H9 (cell line): ENCODE results near the gene INPP5A. TPM values are rescaled to one million over a fixed set of nuclear protein-coding genes. Genes with fewer than 3 reads are reported as not detected.

Experiments used
- DNase-seq: peaks from one replicate; pipeline ENCODE4 v3.0.0-alpha.2; 2017
- H2AFZ ChIP-seq: one replicate; pipeline ENCODE4 v1.6.1; 2013; ENCODE audit warnings: mild to moderate bottlenecking, low read length, control low read depth, moderate library complexity
- H2AK5ac ChIP-seq: 2 replicates; pipeline ENCODE4 v1.6.1; 2013; ENCODE audit warnings: low read length, control low read depth, mixed read lengths; ENCODE audit not compliant: insufficient read length
- H2BK120ac ChIP-seq: one replicate; pipeline ENCODE4 v1.6.1; 2013; ENCODE audit warnings: low read depth, mild to moderate bottlenecking, low read length, control low read depth, inconsistent platforms; ENCODE audit not compliant: poor library complexity, severe bottlenecking
- H2BK12ac ChIP-seq: 2 replicates; pipeline ENCODE4 v1.6.1; 2013; ENCODE audit warnings: low read length, control low read depth, mixed read lengths, low read depth; ENCODE audit not compliant: insufficient read length
- H2BK15ac ChIP-seq: 2 replicates; pipeline ENCODE4 v1.6.1; 2013; ENCODE audit warnings: low read depth, low read length, control low read depth
- H2BK20ac ChIP-seq: one replicate; pipeline ENCODE4 v1.6.1; 2013; ENCODE audit warnings: low read depth, mild to moderate bottlenecking, low read length, control low read depth, inconsistent platforms; ENCODE audit not compliant: poor library complexity, severe bottlenecking
- H2BK5ac ChIP-seq: 2 replicates; pipeline ENCODE4 v1.6.1; 2013; ENCODE audit warnings: low read length, control low read depth, mixed read lengths; ENCODE audit not compliant: insufficient read length
- H3K14ac ChIP-seq: 2 replicates; pipeline ENCODE4 v1.6.1; 2013; ENCODE audit warnings: low read length, control low read depth; ENCODE audit not compliant: insufficient read depth
- H3K18ac ChIP-seq: 2 replicates; pipeline ENCODE4 v1.6.1; 2013; ENCODE audit warnings: low read depth, mild to moderate bottlenecking, mixed read lengths, low read length, control low read depth; ENCODE audit not compliant: insufficient read length
- H3K23ac ChIP-seq: 2 replicates; pipeline ENCODE4 v1.6.1; 2013; ENCODE audit warnings: low read length, control low read depth, mixed read lengths, low read depth; ENCODE audit not compliant: insufficient read length
- H3K23me2 ChIP-seq: 2 replicates; pipeline ENCODE4 v1.6.1; 2013; ENCODE audit warnings: low read depth, mild to moderate bottlenecking, mixed read lengths, low read length, control low read depth; ENCODE audit not compliant: insufficient read length, poor library complexity, severe bottlenecking
- H3K27ac ChIP-seq: 2 replicates; pipeline ENCODE4 v1.5.1; 2013; ENCODE audit warnings: low read length, control low read depth, mixed read lengths, low read depth; ENCODE audit not compliant: insufficient read length
- H3K27me3 ChIP-seq: 2 replicates; pipeline ENCODE4 v1.6.1; 2013; ENCODE audit warnings: low read length, control low read depth, inconsistent platforms; ENCODE audit not compliant: insufficient read depth
- H3K4ac ChIP-seq: 2 replicates; pipeline ENCODE4 v1.6.1; 2013; ENCODE audit warnings: low read depth, mild to moderate bottlenecking, control low read depth, inconsistent platforms, low read length, moderate library complexity
- H3K4me1 ChIP-seq: 2 replicates; pipeline ENCODE4 v1.6.1; 2013; ENCODE audit warnings: low read length, control low read depth, inconsistent platforms; ENCODE audit not compliant: insufficient read depth
- H3K4me2 ChIP-seq: 2 replicates; pipeline ENCODE4 v1.6.1; 2013; ENCODE audit warnings: low read length, control low read depth, mixed read lengths; ENCODE audit not compliant: insufficient read length, insufficient read depth
- H3K56ac ChIP-seq: 2 replicates; pipeline ENCODE4 v1.6.1; 2013; ENCODE audit warnings: low read depth, mild to moderate bottlenecking, mixed read lengths, low read length, control low read depth; ENCODE audit not compliant: insufficient read length
- H3K79me1 ChIP-seq: 2 replicates; pipeline ENCODE4 v1.6.1; 2013; ENCODE audit warnings: low read depth, mild to moderate bottlenecking, moderate library complexity, low read length, control low read depth, inconsistent platforms; ENCODE audit not compliant: insufficient read depth, poor library complexity, severe bottlenecking
- H3K79me2 ChIP-seq: 2 replicates; pipeline ENCODE4 v1.6.1; 2013; ENCODE audit warnings: low read length, control low read depth, inconsistent platforms; ENCODE audit not compliant: insufficient read depth
- H3K9ac ChIP-seq: 2 replicates; pipeline ENCODE4 v1.6.1; 2013; ENCODE audit warnings: low read length, control low read depth, mixed read lengths; ENCODE audit not compliant: insufficient read length; ENCODE audit errors: extremely low read depth
- H3K9me3 ChIP-seq: one replicate; pipeline ENCODE4 v1.6.1; 2013; ENCODE audit warnings: low read depth, low read length, inconsistent platforms; ENCODE audit not compliant: control insufficient read depth
- H3T11ph ChIP-seq: one replicate; pipeline ENCODE4 v1.6.1; 2013; ENCODE audit warnings: mild to moderate bottlenecking, low read length, control low read depth, inconsistent platforms
- H4K20me1 ChIP-seq: one replicate; pipeline ENCODE4 v1.6.1; 2013; ENCODE audit not compliant: control insufficient read depth, insufficient read length, insufficient read depth
- H4K5ac ChIP-seq: 2 replicates; pipeline ENCODE4 v1.6.1; 2013; ENCODE audit warnings: low read depth, mild to moderate bottlenecking, mixed read lengths, low read length, control low read depth; ENCODE audit not compliant: insufficient read length
- H4K8ac ChIP-seq: replicated peaks from 2 replicates; pipeline ENCODE4 v1.6.1; 2013; ENCODE audit warnings: low read length, control low read depth, mixed read lengths, low read depth; ENCODE audit not compliant: insufficient read length
- H4K91ac ChIP-seq: 2 replicates; pipeline ENCODE4 v1.6.1; 2013; ENCODE audit warnings: low read depth, mild to moderate bottlenecking, moderate library complexity, mixed read lengths, low read length, control low read depth; ENCODE audit not compliant: insufficient read length
- H3K27ac Mint-ChIP-seq, 3 experiments: 2 replicates in 2 of 3; 3 replicates in 1 of 3; pipeline ENCODE4 v1.8.0; 2020 to 2021; ENCODE audit warnings: mixed read lengths in 3 of 3, mild to moderate bottlenecking in 1 of 3, moderate library complexity in 1 of 3
- H3K27me3 Mint-ChIP-seq: 2 replicates; pipeline ENCODE4 v1.8.0; 2021; ENCODE audit warnings: low read depth, mild to moderate bottlenecking, moderate library complexity, mixed read lengths
- H3K36me3 Mint-ChIP-seq, 3 experiments: 2 replicates in 2 of 3; 3 replicates in 1 of 3; pipeline ENCODE4 v1.8.0; 2020 to 2021; ENCODE audit warnings: low read depth in 3 of 3, mixed read lengths in 3 of 3; ENCODE audit not compliant: insufficient read depth in 1 of 3
- H3K4me1 Mint-ChIP-seq, 2 experiments: 2 replicates each; pipeline ENCODE4 v1.8.0; 2020; ENCODE audit warnings: mixed read lengths in 2 of 2
- H3K4me3 Mint-ChIP-seq, 2 experiments: 2 replicates in 1 of 2; 3 replicates in 1 of 2; pipeline ENCODE4 v1.8.0; 2020 to 2021; ENCODE audit warnings: mild to moderate bottlenecking in 2 of 2, mixed read lengths in 2 of 2, moderate library complexity in 1 of 2
- H3K9me3 Mint-ChIP-seq, 2 experiments: 2 replicates in 1 of 2; 3 replicates in 1 of 2; pipeline ENCODE4 v1.8.0; 2020; ENCODE audit warnings: mild to moderate bottlenecking in 2 of 2, mixed read lengths in 2 of 2, moderate library complexity in 1 of 2
- WGBS: extraction: QIAGEN DNeasy Blood & Tissue Kit; methylation state at CpG from one replicate; pipeline ENCODE4 v1.1.7; 2013; ENCODE audit warnings: missing lambda C conversion rate, low lambda C conversion rate, mixed read lengths; ENCODE audit not compliant: insufficient read length; ENCODE audit errors: extremely low coverage; 5-methylcytosine and 5-hydroxymethylcytosine counted together
- total RNA-seq: library from RNA; stranded (reverse); gene quantifications from 2 replicates; pipeline ENCODE4 v1.2.1, GENCODE V29; 2021
- TF ChIP-seq, protein P1 (sequence below): fragments of 200-600 bp; sonication (generic); conservative IDR thresholded peaks from 3 replicates; pipeline ENCODE4 v1.8.0; 2021; ENCODE audit warnings: antibody characterized with exemption, mild to moderate bottlenecking

INPP5A gene
- total RNA-seq, 1 experiment from 2014 or later: 17.7 TPM

DNA sequence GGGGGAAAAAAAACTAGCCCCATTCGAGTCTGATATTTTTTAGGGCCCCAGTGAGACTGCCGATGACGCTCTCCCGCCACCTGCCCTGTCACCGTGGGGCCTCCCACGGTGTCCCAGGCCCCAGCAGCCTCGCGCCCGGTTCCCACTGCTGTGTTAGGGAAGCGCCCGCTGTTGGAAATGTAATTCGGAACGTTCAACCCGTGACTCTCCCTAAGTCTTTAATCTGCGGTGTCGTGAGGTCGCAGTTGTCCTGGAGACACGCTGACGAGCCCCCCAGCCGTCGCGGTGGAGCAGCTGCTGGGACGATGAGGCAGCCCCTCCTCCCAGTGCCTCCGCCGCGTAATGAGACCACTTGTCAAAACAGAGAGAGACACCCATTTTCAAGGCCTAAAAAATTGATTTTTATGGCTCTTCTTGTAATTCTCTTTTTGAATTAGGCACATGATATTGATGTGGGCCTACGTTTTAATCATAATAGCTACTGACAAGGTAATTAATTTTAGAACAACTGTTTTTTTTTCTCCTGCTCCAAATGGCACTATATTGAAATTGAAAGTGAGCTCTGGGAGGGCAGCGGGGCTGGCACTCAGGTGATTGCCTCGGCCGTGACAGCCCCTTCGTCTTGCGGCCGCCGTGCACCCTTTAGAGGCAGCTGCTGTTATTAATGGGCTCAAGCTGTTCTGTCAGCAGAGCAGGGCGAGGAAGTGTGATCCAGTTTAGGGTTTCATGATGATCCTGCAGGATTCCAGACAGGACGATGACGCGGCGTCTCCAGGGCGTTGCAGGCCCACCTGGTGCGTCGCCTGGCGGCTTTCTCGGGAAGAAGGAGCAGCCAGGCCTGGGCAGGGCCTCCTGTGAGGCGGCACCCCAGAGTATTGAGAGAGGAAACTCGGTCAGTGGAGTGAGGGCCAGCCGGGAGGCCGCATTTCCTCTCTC is 185.1 kb downstream of the INPP5A start:
- Mint-ChIP-seq H3K4me1 (peaks cover 7 to 8% of the 10 kb centered on the region in 2 experiments; a peak in 3 of 4 replicates), H3K36me3 (no peaks in the 10 kb centered on the region; a peak in 2 of 7 replicates), H3K27ac (peak overlapping the region in 1 of 3 experiments; percentile 90; a peak in 5 of 7 replicates), H3K9me3 (no peaks in the 10 kb centered on the region), H3K27me3 (no peaks in the 10 kb centered on the region), H3K4me3 (no peak overlapping the region)
- Histone ChIP-seq H3K27me3 (no peaks in the 10 kb centered on the region), H3K79me1 (no peaks in the 10 kb centered on the region), H4K20me1 (no peaks in the 10 kb centered on the region), H3K14ac (no peak overlapping the region), H3K79me2 (no peaks in the 10 kb centered on the region), H3K4me2 (no peak overlapping the region), H3K4ac (no peak overlapping the region), H4K91ac (no peak overlapping the region), H2AFZ (no peak overlapping the region), H4K5ac (no peak overlapping the region), H4K8ac (no peak overlapping the region), H3K27ac (no peak overlapping the region), H3K18ac (no peak overlapping the region), H3K23me2 (no peaks in the 10 kb centered on the region), H3K56ac (no peak overlapping the region), H2AK5ac (no peak overlapping the region), H2BK20ac (no peak overlapping the region), H2BK15ac (no peak overlapping the region), H3K4me1 (no peaks in the 10 kb centered on the region), H3K9me3 (no peaks in the 10 kb centered on the region), H3T11ph (no peak overlapping the region), H2BK120ac (no peak overlapping the region), H3K23ac (no peak overlapping the region), H2BK5ac (no peak overlapping the region), H2BK12ac (no peak overlapping the region), H3K9ac (no peak overlapping the region)
- TF ChIP-seq, protein P1, sequence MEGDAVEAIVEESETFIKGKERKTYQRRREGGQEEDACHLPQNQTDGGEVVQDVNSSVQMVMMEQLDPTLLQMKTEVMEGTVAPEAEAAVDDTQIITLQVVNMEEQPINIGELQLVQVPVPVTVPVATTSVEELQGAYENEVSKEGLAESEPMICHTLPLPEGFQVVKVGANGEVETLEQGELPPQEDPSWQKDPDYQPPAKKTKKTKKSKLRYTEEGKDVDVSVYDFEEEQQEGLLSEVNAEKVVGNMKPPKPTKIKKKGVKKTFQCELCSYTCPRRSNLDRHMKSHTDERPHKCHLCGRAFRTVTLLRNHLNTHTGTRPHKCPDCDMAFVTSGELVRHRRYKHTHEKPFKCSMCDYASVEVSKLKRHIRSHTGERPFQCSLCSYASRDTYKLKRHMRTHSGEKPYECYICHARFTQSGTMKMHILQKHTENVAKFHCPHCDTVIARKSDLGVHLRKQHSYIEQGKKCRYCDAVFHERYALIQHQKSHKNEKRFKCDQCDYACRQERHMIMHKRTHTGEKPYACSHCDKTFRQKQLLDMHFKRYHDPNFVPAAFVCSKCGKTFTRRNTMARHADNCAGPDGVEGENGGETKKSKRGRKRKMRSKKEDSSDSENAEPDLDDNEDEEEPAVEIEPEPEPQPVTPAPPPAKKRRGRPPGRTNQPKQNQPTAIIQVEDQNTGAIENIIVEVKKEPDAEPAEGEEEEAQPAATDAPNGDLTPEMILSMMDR: no peak
- WGBS: no CpG with 5 or more reads among the region's 48 CpGs
- no peak for DNase-seq
